Activated B cell treated with CpG ODN at 0.5 μM for 24 hours (primary cell): ENCODE data around the gene ABCB11. TPM values are rescaled to one million over a fixed set of nuclear protein-coding genes. Genes with fewer than 3 reads are reported as not detected.
"Not testable (repeated sequence)": the region's sequence is repeated elsewhere in the genome, so short reads cannot be mapped to it uniquely, and the experiment has no call there.

Experiments used
- ATAC-seq: fragments of 200-7000 bp; cut with Tn5 transposase; one replicate; pipeline ENCODE4 v1.10.0; 2021; ENCODE audit warnings: low read depth, mild to moderate bottlenecking, moderate library complexity
- CTCF ChIA-PET: fragments of 350-600 bp; sonication (Branson Sonifier 250); formaldehyde crosslinking; loops from one replicate; lab custom pipeline; 2021; ENCODE audit warnings: antibody characterized with exemption; lab: Charles Lee
- POLR2A ChIA-PET: fragments of 350-600 bp; sonication (Branson Sonifier 250); formaldehyde crosslinking; loops from one replicate; lab custom pipeline; 2021; ENCODE audit warnings: antibody characterized with exemption; lab: Charles Lee
- DNase-seq: peaks from one replicate; pipeline ENCODE4 v3.0.0; 2022
- H3K27ac Mint-ChIP-seq: one replicate; pipeline ENCODE4 v1.8.0; 2020; ENCODE audit warnings: mixed read lengths
- H3K27me3 Mint-ChIP-seq: one replicate; pipeline ENCODE4 v1.8.0; 2021; ENCODE audit warnings: mixed read lengths
- H3K36me3 Mint-ChIP-seq: one replicate; pipeline ENCODE4 v1.8.0; 2021; ENCODE audit warnings: low read depth, mixed read lengths
- H3K4me1 Mint-ChIP-seq: one replicate; pipeline ENCODE4 v1.8.0; 2021; ENCODE audit warnings: mixed read lengths
- H3K4me3 Mint-ChIP-seq: one replicate; pipeline ENCODE4 v1.8.0; 2020; ENCODE audit warnings: mild to moderate bottlenecking, mixed read lengths
- H3K9me3 Mint-ChIP-seq: one replicate; pipeline ENCODE4 v1.8.0; 2020; ENCODE audit warnings: mixed read lengths
- intact Hi-C: fragments of 100-400 bp; cut with micrococcal nuclease; formaldehyde crosslinking; loops from one replicate; pipeline ENCODE4 v1.15.1; 2024
- total RNA-seq: library from RNA; stranded (reverse); gene quantifications from 2 replicates; pipeline ENCODE4 v1.2.3, GENCODE V29; 2022
- TF ChIP-seq, protein P1 (sequence below): fragments of 200-600 bp; IDR thresholded peaks from one replicate; pipeline ENCODE4 v1.8.0; 2022; ENCODE audit warnings: antibody characterized with exemption, mild to moderate bottlenecking

ABCB11 gene
- total RNA-seq, 1 donor from 2014 or later: not detected

- Mint-ChIP-seq H3K9me3 (no peaks in the 10 kb centered on the region), H3K4me1 (peaks cover 10% of the 10 kb centered on the region), H3K36me3 (no peaks in the 10 kb centered on the region), H3K27me3 (no peaks in the 10 kb centered on the region), H3K4me3 (no peak overlapping the region), H3K27ac (no peak overlapping the region)
- DNase-seq (no peak), ATAC-seq (no peak)
- POLR2A ChIA-PET: no interaction called here
- TF ChIP-seq, protein P1, sequence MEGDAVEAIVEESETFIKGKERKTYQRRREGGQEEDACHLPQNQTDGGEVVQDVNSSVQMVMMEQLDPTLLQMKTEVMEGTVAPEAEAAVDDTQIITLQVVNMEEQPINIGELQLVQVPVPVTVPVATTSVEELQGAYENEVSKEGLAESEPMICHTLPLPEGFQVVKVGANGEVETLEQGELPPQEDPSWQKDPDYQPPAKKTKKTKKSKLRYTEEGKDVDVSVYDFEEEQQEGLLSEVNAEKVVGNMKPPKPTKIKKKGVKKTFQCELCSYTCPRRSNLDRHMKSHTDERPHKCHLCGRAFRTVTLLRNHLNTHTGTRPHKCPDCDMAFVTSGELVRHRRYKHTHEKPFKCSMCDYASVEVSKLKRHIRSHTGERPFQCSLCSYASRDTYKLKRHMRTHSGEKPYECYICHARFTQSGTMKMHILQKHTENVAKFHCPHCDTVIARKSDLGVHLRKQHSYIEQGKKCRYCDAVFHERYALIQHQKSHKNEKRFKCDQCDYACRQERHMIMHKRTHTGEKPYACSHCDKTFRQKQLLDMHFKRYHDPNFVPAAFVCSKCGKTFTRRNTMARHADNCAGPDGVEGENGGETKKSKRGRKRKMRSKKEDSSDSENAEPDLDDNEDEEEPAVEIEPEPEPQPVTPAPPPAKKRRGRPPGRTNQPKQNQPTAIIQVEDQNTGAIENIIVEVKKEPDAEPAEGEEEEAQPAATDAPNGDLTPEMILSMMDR: no peak
- CTCF ChIA-PET: interaction anchor here (0.6 kb wide), 1 partner anchor 24 kb away, joined by 3 read pairs; no protein-coding TSS in a partner anchor
- intact Hi-C loops: no loop called here
These were observed 35.8 kb upstream of the ABCB11 start for GRCh38 chr2:169066897-169067296.

- Mint-ChIP-seq H3K36me3 (no peaks in the 10 kb centered on the region), H3K9me3 (no peaks in the 10 kb centered on the region), H3K27ac (no peak overlapping the region), H3K4me3 (no peak overlapping the region), H3K4me1 (peaks cover 4% of the 10 kb centered on the region), H3K27me3 (no peaks in the 10 kb centered on the region)
- ATAC-seq (no peak), DNase-seq (no peak)
- intact Hi-C loops: no loop called here
- POLR2A ChIA-PET: no interaction called here
- TF ChIP-seq, protein P1: no peak
- CTCF ChIA-PET: no interaction called here
These were observed 34.9 kb upstream of the ABCB11 start for GRCh38 chr2:169065864-169066517.

GRCh38 chr2:169065422-169065821 lies 34.3 kb upstream of the ABCB11 start:
- POLR2A ChIA-PET: no interaction called here
- H3K27ac Mint-ChIP-seq: no peak overlapping the region
- H3K4me1 Mint-ChIP-seq: peaks cover 4% of the 10 kb centered on the region
- H3K27me3 Mint-ChIP-seq: no peaks in the 10 kb centered on the region
- ATAC-seq: no peak
- H3K9me3 Mint-ChIP-seq: no peaks in the 10 kb centered on the region
- CTCF ChIA-PET: no interaction called here
- TF ChIP-seq, protein P1: no peak
- DNase-seq: no peak
- intact Hi-C loops: no loop called here
- no peak overlapping the region for H3K4me3 Mint-ChIP-seq
- H3K36me3 Mint-ChIP-seq: no peaks in the 10 kb centered on the region

GRCh38 chr2:169064199-169064598 lies 33.1 kb upstream of the ABCB11 start:
- H3K27me3 Mint-ChIP-seq, ATAC-seq, POLR2A ChIA-PET, H3K4me3 Mint-ChIP-seq, H3K36me3 Mint-ChIP-seq, H3K4me1 Mint-ChIP-seq, intact Hi-C loops, H3K27ac Mint-ChIP-seq, CTCF ChIA-PET, H3K9me3 Mint-ChIP-seq, DNase-seq: not testable (repeated sequence)

- CTCF ChIA-PET, H3K36me3 Mint-ChIP-seq, ATAC-seq, intact Hi-C loops, H3K4me1 Mint-ChIP-seq, POLR2A ChIA-PET, DNase-seq, H3K27ac Mint-ChIP-seq, H3K27me3 Mint-ChIP-seq, H3K4me3 Mint-ChIP-seq: not testable (repeated sequence)
- peaks cover 19% of the 10 kb centered on the region for H3K9me3 Mint-ChIP-seq
These were observed 23.5 kb upstream of the ABCB11 start for GRCh38 chr2:169054575-169054974.

- H3K27me3 Mint-ChIP-seq: no peaks in the 10 kb centered on the region
- POLR2A ChIA-PET: no interaction called here
- peaks cover 12% of the 10 kb centered on the region for H3K9me3 Mint-ChIP-seq
- TF ChIP-seq, protein P1: no peak
- CTCF ChIA-PET: no interaction called here
- H3K4me3 Mint-ChIP-seq: no peak overlapping the region
- intact Hi-C loops: no loop called here
- DNase-seq: no peak
- H3K4me1 Mint-ChIP-seq: no peaks in the 10 kb centered on the region
- no peak for ATAC-seq
- peaks cover 2% of the 10 kb centered on the region for H3K36me3 Mint-ChIP-seq
- H3K27ac Mint-ChIP-seq: no peak overlapping the region
These were observed 19.5 kb upstream of the ABCB11 start for GRCh38 chr2:169050476-169051240.
